Measurements from ENCODE around the gene HBB.

The HBB gene

DNA sequence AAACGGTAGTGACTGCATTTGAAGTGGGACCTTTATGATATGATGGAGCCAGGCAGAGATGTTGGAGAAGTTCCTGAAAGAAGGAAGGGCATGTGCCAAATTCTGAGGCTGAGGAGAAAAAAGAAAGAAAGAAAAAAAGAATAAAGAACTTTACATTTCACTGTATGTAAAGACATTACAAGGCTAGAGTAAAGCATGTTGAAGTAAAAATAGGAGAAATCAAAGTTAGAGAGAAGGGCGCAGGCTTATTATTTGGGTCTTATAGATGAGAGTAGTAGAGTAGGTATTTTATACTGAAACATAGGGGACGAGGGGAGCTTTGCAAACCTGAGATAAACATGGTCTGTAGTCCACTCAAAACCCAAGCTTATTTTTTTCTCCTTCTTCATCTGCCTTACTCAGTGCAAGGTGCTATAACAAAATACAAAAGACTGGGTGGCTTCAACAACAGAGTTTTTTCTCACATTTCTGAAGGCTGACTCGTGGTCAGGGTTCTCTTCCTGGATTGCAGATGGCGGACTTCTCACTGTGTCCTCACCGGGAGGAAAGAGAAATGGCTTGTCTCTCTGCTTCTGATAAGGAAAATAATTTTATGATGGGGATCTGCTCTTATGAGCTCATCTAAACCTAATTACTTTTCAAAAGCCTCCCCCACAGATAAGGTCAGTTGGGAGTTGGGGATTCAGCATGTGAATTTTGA, 20.1 kb upstream of the HBB start:
- DNase-seq: no peak

- DNase-seq: no peak
Observed at GRCh38 chr11:5245155-5245554, 18.3 kb upstream of the HBB start.

GRCh38 chr11:5243816-5244180, 16.9 kb upstream of the HBB start:
- no peak for DNase-seq

- no peak for DNase-seq
Observed at GRCh38 chr11:5242933-5243815, 16.3 kb upstream of the HBB start.

DNA sequence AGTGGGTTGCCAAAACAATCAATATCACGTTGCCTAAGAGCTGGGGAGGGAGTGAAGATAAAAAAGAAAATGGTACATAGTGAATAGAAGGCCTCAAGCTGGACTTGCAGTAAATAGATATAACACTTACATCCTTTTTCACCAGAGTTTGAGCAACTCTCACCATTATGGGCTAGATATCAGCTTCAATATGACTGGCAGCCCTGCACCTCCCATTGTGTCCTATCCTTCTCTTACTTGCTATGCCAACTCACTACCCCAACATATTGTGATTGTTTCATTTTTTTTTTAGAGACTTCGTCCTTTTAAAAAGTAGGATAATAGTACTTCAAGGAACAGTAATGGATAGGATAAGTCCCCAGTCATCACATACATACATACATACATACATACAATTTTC, 15.3 kb upstream of the HBB start:
- no peak for DNase-seq

GRCh38 chr11:5241458-5241857, 14.6 kb upstream of the HBB start:
- no peak for DNase-seq

GRCh38 chr11:5240458-5240857, 13.6 kb upstream of the HBB start:
- no peak for DNase-seq

DNA sequence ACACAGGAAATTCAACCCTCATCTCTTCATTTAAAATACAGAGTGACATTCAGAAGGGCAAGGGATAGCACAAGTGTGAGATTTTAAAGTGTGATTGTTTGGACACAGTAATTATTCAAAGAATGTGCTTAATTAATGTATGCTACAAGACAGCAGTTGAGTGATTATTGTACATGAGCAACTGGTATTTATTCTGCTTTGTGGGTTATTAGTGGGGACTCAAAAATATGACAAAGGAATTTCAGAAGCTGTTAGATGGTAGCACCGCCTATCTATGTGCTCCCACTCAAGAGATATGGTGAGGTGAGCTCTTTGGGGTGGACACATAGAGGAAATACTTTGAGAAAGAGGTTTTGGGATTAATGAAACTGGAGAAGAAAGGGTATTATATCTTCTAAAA, 13.2 kb upstream of the HBB start:
- no peak for DNase-seq

GRCh38 chr11:5239046-5239445, 12.2 kb upstream of the HBB start:
- peak in 1 of 2 donors; percentile 7 for DNase-seq

- peak; percentile 20 to 26 for DNase-seq
Observed at GRCh38 chr11:5238486-5238885, 11.6 kb upstream of the HBB start.

- no peak for DNase-seq
Observed at GRCh38 chr11:5237420-5237819, 10.5 kb upstream of the HBB start.

- no peak for DNase-seq
Observed at GRCh38 chr11:5235364-5236095, 8.7 kb upstream of the HBB start.

DNA sequence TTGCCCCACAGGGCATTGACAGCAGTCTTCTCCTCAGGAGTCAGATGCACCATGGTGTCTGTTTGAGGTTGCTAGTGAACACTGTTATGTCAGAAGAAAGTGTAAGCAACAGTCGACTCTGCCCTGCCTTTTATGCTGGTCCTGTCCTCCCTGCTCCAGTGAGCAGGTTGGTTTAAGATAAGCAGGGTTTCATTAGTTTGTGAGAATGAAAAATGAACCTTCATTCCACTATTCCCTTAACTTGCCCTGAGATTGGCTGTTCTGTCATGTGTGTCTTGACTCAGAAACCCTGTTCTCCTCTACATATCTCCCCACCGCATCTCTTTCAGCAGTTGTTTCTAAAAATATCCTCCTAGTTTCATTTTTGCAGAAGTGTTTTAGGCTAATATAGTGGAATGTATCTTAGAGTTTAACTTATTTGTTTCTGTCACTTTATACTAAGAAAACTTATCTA, 7.5 kb upstream of the HBB start, which contains the start of gene HBD:
Gene HBD, minus strand, starts transcription at position 103 of the 454 bp plus-strand sequence. Its CDS starts 50 bp downstream, at position 53.
- no peak for DNase-seq

GRCh38 chr11:5233307-5233706, 6.4 kb upstream of the HBB start:
- DNase-seq: no peak

DNA sequence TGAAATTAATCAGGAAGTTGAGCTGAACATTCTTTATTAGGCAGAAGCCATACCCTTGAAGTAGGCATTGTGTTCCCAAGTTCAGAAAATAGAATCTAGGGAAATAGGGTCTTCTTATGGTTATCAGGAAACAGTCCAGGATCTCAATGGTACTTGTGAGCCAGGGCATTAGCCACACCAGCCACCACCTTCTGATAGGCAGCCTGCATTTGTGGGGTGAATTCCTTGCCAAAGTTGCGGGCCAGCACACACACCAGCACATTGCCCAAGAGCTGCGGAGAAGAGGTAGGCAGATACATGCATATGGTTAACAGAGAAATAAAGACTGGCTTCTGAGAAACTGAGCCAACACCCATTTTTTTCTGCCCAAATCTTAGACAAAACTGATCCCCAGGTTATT, 6.0 kb upstream of the HBB start:
- no peak for DNase-seq

- DNase-seq: no peak
Observed at GRCh38 chr11:5232176-5232575, 5.3 kb upstream of the HBB start.

DNA sequence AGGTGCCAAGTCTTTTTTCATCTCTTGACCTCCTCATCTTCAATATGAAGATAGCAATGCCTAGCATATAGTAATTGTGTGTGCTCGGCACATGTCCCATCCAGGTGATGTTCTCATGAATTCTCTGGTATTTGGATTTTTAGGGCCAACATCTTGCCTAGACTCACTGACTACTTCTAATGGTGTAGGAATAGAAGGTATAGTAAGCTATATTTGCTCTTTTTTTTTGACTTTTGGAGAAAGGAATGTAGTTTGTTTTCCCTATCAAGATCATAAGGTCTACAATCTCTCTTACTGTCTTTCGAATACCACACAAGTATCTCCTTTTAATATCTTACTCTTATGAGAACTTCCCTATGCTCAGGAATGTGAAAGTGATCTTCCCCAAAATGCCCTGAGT, 4.2 kb upstream of the HBB start:
- DNase-seq: no peak

DNA sequence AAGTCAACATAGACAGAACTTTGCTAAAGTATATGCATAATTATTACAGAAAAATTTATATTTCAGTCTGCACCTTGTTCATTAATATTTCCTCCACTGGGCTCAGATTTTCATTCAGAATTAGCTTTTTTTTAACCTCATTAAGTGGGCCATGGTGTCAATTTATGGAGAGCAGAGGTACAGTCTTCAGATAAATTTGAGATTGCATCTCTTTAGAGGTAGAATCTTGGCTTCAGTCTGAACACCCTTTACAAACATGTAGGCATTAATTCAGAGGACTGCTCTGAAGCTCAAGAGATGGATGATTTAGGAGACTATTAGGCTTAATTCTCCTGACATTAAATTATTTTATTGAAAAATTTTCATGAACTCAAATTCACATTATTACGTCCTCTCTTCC, 3.4 kb upstream of the HBB start:
- DNase-seq: no peak

DNA sequence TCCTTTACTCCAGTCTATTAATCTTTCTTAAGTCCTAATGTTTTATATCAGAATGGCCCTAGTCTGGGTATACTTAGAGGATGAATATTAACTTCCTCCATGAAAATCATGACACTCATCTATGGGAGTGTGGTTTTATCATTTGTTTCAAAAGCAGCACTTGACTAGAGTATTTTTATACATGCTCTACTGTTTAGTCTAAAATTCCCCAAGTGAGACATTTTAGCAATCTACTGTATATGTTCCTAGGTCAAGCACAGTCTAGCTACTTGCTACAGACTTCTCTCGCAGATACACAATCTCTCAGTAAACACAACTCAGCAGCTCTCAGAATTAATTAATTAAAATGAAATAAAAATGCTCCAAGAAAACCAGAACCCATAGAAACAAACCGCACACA, 2.9 kb upstream of the HBB start:
- DNase-seq: no peak

GRCh38 chr11:5229356-5229755, 2.5 kb upstream of the HBB start:
- DNase-seq: no peak

GRCh38 chr11:5228124-5228523, 1.3 kb upstream of the HBB start:
- DNase-seq: no peak

DNA sequence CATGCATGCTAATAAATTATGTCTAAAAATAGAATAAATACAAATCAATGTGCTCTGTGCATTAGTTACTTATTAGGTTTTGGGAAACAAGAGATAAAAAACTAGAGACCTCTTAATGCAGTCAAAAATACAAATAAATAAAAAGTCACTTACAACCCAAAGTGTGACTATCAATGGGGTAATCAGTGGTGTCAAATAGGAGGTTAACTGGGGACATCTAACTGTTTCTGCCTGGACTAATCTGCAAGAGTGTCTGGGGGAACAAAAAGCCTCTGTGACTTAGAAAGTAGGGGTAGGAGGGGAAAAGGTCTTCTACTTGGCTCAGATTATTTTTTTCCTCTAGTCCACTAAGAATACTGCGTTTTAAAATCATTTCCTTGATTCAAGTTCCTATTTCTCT, 810 bp upstream of the HBB start:
- no peak for DNase-seq

DNA sequence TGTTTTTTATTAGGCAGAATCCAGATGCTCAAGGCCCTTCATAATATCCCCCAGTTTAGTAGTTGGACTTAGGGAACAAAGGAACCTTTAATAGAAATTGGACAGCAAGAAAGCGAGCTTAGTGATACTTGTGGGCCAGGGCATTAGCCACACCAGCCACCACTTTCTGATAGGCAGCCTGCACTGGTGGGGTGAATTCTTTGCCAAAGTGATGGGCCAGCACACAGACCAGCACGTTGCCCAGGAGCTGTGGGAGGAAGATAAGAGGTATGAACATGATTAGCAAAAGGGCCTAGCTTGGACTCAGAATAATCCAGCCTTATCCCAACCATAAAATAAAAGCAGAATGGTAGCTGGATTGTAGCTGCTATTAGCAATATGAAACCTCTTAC, 1.4 kb downstream of the HBB start:
- DNase-seq: no peak
